Measurements from ENCODE around the gene AKT3.

Gene AKT3

GRCh38 chr1:243580984-243581383, 269.1 kb downstream of the AKT3 start:
- DNase-seq (ENCODE audit: low read depth in 2 of 2), result no peak
- TF ChIP-seq CTCF (IDR thresholded peaks at IDR 0.05; ENCODE audit: low read depth, low read length), result no peak
- no peak overlapping the region for H3K4me3 ChIP-seq (replicated peaks in 1 of 2; ENCODE audit: low read depth in 2 of 2, low read length in 2 of 2)

GRCh38 chr1:243580072-243580471, 270.0 kb downstream of the AKT3 start:
- DNase-seq (ENCODE audit: low read depth in 2 of 2), result peak; percentile 66 to 86
- no peak overlapping the region for H3K4me3 ChIP-seq (replicated peaks in 1 of 2; ENCODE audit: low read depth in 2 of 2, low read length in 2 of 2)
- no peak for TF ChIP-seq CTCF (IDR thresholded peaks at IDR 0.05; ENCODE audit: low read depth, low read length)

- TF ChIP-seq CTCF (IDR thresholded peaks at IDR 0.05; ENCODE audit: low read depth, low read length), result no peak
- no peak for DNase-seq (ENCODE audit: low read depth in 2 of 2)
Observed at GRCh38 chr1:243575070-243575469, 275.0 kb downstream of the AKT3 start.

GRCh38 chr1:243572940-243573339, 277.1 kb downstream of the AKT3 start:
- DNase-seq (ENCODE audit: low read depth in 2 of 2), result no peak
- H3K4me3 ChIP-seq (replicated peaks in 1 of 2; ENCODE audit: low read depth in 2 of 2, low read length in 2 of 2), result no peak overlapping the region
- TF ChIP-seq CTCF (IDR thresholded peaks at IDR 0.05; ENCODE audit: low read depth, low read length), result no peak

More at GRCh38 chr1:243575070-243575469, 275.0 kb downstream of the AKT3 start:
- no peak overlapping the region for H3K4me3 ChIP-seq (replicated peaks in 1 of 2; ENCODE audit: low read depth in 2 of 2, low read length in 2 of 2)

- H3K4me3 ChIP-seq (replicated peaks in 1 of 2; ENCODE audit: low read depth in 2 of 2, low read length in 2 of 2), result no peak overlapping the region
- TF ChIP-seq CTCF (IDR thresholded peaks at IDR 0.05; ENCODE audit: low read depth, low read length), result no peak
- DNase-seq (ENCODE audit: low read depth in 2 of 2), result peak in 1 of 2 donors; percentile 45
Observed at GRCh38 chr1:243568793-243569192, 281.2 kb downstream of the AKT3 start.

- DNase-seq (ENCODE audit: low read depth in 2 of 2), result no peak
- TF ChIP-seq CTCF (IDR thresholded peaks at IDR 0.05; ENCODE audit: low read depth, low read length), result no peak
- no peak overlapping the region for H3K4me3 ChIP-seq (replicated peaks in 1 of 2; ENCODE audit: low read depth in 2 of 2, low read length in 2 of 2)
Observed at GRCh38 chr1:243564814-243565213, 285.2 kb downstream of the AKT3 start.

GRCh38 chr1:243563732-243564131, 286.3 kb downstream of the AKT3 start:
- no peak for DNase-seq (ENCODE audit: low read depth in 2 of 2)
- no peak for TF ChIP-seq CTCF (IDR thresholded peaks at IDR 0.05; ENCODE audit: low read depth, low read length)
- H3K4me3 ChIP-seq (replicated peaks in 1 of 2; ENCODE audit: low read depth in 2 of 2, low read length in 2 of 2), result no peak overlapping the region
